Colonic mucosa (tissue), 4 donors: ENCODE measurements around the gene SND1. TPM values are rescaled to one million over a fixed set of nuclear protein-coding genes. Genes with fewer than 3 reads are reported as not detected.

Experiments
- DNase-seq: peaks from one replicate; pipeline ENCODE4 v3.0.0-alpha.2; 2020
- H3K27ac ChIP-seq: fragments of 200-600 bp; one replicate; pipeline ENCODE4 v1.8.0; 2021
- H3K27me3 ChIP-seq: fragments of 200-600 bp; one replicate; pipeline ENCODE4 v1.8.0; 2021
- H3K36me3 ChIP-seq: fragments of 200-600 bp; one replicate; pipeline ENCODE4 v1.8.0; 2021
- H3K4me1 ChIP-seq: fragments of 200-600 bp; one replicate; pipeline ENCODE4 v1.8.0; 2021; ENCODE audit warnings: mild to moderate bottlenecking
- H3K4me3 ChIP-seq: fragments of 200-600 bp; one replicate; pipeline ENCODE4 v1.8.0; 2021
- H3K9ac ChIP-seq, 2 donors: one replicate each; pipeline ENCODE4 v1.7.0; 2013; ENCODE audit warnings: control low read depth in 2 of 2, low read depth in 2 of 2, low read length in 2 of 2
- H3K9me3 ChIP-seq: fragments of 200-600 bp; one replicate; pipeline ENCODE4 v1.8.0; 2021
- intact Hi-C: fragments of 100-400 bp; cut with DNase I; formaldehyde crosslinking; loops from one replicate; pipeline ENCODE4 v1.14.1; 2022
- total RNA-seq, 2 donors: library from RNA; stranded (reverse); fragmentation: NEBNext Ultra II Directional in 1 of 2; extraction: Animal tissue kit (Norgen Biotek cat#: 25700) in 1 of 2; gene quantifications; one replicate each; pipeline ENCODE4 v1.2.1, GENCODE V29; 2021
- TF ChIP-seq, protein P1 (sequence below): fragments of 200-600 bp; IDR thresholded peaks from one replicate; pipeline ENCODE4 v1.8.0; 2022; ENCODE audit warnings: antibody characterized with exemption, mild to moderate bottlenecking
- donor health status: healthy.
- donor health status: DM: no; HTN: no; CAD: no.
- donor health status: DM: no; HTN: no; CAD: no.

Gene SND1
- total RNA-seq, 2 donors from 2014 or later, result 134 to 163 TPM

DNA sequence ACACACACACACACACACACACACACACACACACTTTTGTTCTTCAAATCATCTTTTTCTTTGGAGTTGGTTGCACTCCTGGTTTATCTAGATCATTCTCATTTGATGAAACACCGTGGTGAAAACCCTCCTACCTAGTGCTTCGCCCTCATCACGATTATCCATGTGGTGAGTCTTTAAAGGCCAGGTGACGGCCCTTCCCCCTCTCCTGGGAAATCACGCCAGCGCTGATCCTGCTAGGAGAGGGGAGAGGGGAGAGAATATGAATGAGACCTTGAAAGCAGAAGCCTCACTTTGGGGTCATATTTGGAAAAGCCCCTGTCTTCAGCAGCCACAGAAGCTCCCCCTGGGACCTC is 483.1 kb downstream of the SND1 start:
- no peak overlapping the region for H3K9ac ChIP-seq
- peaks cover 5% of the 10 kb centered on the region for H3K4me1 ChIP-seq
- H3K4me3 ChIP-seq, result peak overlapping the region; percentile 43
- TF ChIP-seq, protein P1, sequence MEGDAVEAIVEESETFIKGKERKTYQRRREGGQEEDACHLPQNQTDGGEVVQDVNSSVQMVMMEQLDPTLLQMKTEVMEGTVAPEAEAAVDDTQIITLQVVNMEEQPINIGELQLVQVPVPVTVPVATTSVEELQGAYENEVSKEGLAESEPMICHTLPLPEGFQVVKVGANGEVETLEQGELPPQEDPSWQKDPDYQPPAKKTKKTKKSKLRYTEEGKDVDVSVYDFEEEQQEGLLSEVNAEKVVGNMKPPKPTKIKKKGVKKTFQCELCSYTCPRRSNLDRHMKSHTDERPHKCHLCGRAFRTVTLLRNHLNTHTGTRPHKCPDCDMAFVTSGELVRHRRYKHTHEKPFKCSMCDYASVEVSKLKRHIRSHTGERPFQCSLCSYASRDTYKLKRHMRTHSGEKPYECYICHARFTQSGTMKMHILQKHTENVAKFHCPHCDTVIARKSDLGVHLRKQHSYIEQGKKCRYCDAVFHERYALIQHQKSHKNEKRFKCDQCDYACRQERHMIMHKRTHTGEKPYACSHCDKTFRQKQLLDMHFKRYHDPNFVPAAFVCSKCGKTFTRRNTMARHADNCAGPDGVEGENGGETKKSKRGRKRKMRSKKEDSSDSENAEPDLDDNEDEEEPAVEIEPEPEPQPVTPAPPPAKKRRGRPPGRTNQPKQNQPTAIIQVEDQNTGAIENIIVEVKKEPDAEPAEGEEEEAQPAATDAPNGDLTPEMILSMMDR, result no peak
- peaks cover 45% of the 10 kb centered on the region for H3K27me3 ChIP-seq
- no peaks in the 10 kb centered on the region for H3K36me3 ChIP-seq
- DNase-seq, result no peak
- H3K27ac ChIP-seq, result no peak overlapping the region
- intact Hi-C loops, result loop anchor here (2.0 to 10.0 kb wide), 2 partner anchors 74 to 430 kb away; no protein-coding TSS in a partner anchor
- H3K9me3 ChIP-seq, result no peaks in the 10 kb centered on the region

DNA sequence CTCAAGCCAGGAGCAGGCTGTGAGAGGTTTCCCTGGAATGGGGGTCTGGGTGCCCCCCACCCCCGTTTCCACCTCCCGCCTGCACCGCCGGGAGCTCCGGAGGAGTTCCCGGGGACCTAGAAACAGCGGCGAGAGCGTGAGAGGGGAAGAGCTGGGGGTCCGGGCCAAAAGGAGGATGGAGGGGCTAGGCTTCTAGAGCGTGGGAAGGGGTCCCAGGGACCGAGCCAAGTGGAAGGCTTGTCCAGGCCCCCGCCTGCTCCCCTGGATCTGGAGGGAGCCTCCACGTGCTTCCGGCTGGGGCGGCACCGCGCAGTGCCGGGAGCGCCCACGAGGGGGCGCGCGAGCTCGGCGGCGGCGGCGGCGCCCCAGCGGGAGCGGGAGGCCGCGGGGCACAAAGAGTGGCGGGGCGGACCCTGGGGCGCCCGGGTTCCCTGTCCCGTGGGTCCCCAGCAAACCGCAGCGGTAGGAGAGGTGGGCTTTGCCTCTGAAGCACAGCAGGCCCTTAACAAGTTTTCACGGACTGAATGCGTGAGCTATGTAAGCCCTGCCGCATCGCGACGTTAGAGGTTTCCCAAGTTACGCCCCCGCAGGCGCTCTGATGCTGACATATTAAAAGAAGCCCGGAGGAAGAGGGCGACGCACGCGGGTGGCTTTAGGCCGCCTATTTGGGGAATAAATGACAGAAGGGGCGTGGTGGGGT is 483.7 kb downstream of the SND1 start:
- TF ChIP-seq, protein P1, result peak; percentile 84
- DNase-seq, result peak; percentile 46
- no peak overlapping the region for H3K27ac ChIP-seq
- intact Hi-C loops, result loop anchor here (2.0 to 10.0 kb wide), 2 partner anchors 73 to 431 kb away; no protein-coding TSS in a partner anchor
- H3K36me3 ChIP-seq, result no peaks in the 10 kb centered on the region
- peaks cover 40% of the 10 kb centered on the region for H3K27me3 ChIP-seq
- H3K9me3 ChIP-seq, result no peaks in the 10 kb centered on the region
- H3K4me1 ChIP-seq, result peaks cover 5% of the 10 kb centered on the region
- H3K9ac ChIP-seq, result peak overlapping the region; percentile 19 to 44
- peak overlapping the region; percentile 43 for H3K4me3 ChIP-seq

DNA sequence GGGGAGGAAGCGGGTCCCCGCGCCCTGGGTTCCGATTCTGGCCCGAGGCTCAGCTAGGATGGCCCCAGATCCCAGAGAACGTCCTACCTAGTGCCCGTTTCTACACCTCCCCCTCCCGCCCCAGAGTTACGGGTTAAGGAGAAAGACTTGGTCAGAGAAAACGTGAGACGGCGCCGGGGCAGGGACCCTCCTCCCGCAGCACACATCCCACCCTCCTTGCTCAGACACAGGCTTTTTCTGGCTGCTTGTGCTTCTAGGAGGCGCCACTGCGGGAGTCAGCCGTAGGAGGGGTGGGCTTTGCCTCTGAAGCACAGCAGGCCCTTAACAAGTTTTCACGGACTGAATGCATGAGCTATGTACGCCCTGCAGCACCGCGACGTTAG is 484.2 kb downstream of the SND1 start:
- peak overlapping the region; percentile 19 to 44 for H3K9ac ChIP-seq
- H3K27ac ChIP-seq, result no peak overlapping the region
- peak overlapping the region; percentile 43 for H3K4me3 ChIP-seq
- intact Hi-C loops, result loop anchor here (10.0 kb wide), 1 partner anchor 431 kb away; no protein-coding TSS in a partner anchor
- TF ChIP-seq, protein P1, result no peak
- H3K36me3 ChIP-seq, result no peaks in the 10 kb centered on the region
- no peak for DNase-seq
- H3K27me3 ChIP-seq, result peaks cover 40% of the 10 kb centered on the region
- no peaks in the 10 kb centered on the region for H3K9me3 ChIP-seq
- H3K4me1 ChIP-seq, result peaks cover 5% of the 10 kb centered on the region

DNA sequence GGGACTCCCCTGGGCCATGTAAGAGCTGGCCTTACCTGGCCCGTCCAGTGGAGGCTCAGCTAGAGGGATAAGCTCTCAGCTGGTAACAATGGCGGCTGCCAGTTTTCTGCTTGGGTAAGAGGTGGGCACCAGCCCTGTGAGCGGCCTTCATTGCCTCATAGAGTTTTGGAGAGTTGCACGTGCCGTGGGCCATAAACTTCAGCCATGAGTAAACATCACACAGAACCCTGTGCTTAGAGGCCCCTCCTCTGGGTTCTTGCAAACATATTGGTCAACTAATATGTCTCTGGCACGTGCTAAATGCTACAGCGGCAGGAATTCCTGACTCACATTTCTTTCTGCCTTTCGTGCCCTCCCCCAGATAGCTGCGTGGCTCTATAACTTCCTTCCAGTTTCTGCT is 485.2 kb downstream of the SND1 start:
- Histone ChIP-seq H3K4me1 (peaks cover 5% of the 10 kb centered on the region), H3K27me3 (peaks cover 40% of the 10 kb centered on the region), H3K4me3 (no peak overlapping the region)

DNA sequence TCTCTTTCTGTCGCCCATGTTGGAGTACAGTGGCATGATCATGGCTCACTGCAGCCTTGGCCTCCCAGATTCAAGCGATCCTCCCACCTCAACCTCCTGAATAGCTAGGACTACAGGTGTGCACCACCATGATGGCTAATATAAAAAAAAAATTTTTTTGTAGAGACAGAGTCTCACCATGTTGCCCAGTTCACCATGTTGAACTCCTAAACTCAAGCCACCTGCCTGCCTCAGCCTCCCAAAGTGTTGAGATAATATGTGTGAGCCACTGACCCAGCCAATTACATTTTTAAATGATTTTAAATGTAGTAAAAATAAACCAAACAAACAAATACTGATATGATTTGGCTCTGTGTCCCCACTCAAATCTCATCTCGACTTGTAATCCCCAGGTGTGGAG is 487.4 kb downstream of the SND1 start:
- no peak overlapping the region for H3K27ac ChIP-seq
- no peak overlapping the region for H3K4me3 ChIP-seq
- no peak overlapping the region for H3K9ac ChIP-seq
- H3K36me3 ChIP-seq, result no peaks in the 10 kb centered on the region
- H3K27me3 ChIP-seq, result peaks cover 34% of the 10 kb centered on the region
- TF ChIP-seq, protein P1, result no peak
- H3K4me1 ChIP-seq, result peaks cover 5% of the 10 kb centered on the region
- no peak for DNase-seq
- H3K9me3 ChIP-seq, result no peaks in the 10 kb centered on the region
- intact Hi-C loops, result loop anchor here (10.0 kb wide), 1 partner anchor 435 kb away; no protein-coding TSS in a partner anchor

More for the DNA sequence above, 485.2 kb downstream of the SND1 start:
- Histone ChIP-seq H3K9ac (no peak overlapping the region), H3K9me3 (no peaks in the 10 kb centered on the region), H3K36me3 (no peaks in the 10 kb centered on the region), H3K27ac (no peak overlapping the region)
- TF ChIP-seq, protein P1, result no peak
- no peak for DNase-seq
- intact Hi-C loops, result loop anchor here (10.0 kb wide), 1 partner anchor 432 kb away; no protein-coding TSS in a partner anchor
